ENCODE results near the gene OR2A5. TPM values are rescaled to one million over a fixed set of nuclear protein-coding genes. Genes with fewer than 3 reads are reported as not detected.

The OR2A5 gene
- total and polyA plus RNA-seq, 2 of the 4 experiments (the other 2 are of a cell fraction): not detected

- H3K9me3 ChIP-seq (ENCODE audit: control insufficient read depth, insufficient read depth, low read length): no peaks in the 10 kb centered on the region
- ATAC-seq (ENCODE audit: low read depth): no peak
- no peak within 1 kb of the TSS for H4K5ac ChIP-seq (ENCODE audit: low read depth, low read length)
- in situ Hi-C loops (cut with MboI; ENCODE audit: low sequenced_read_pairs) (no loop called here), intact Hi-C loops (cut with micrococcal nuclease) (no loop called here), dilution Hi-C loops (cut with HindIII; ENCODE audit: low sequenced_read_pairs, unreplicated experiment) (no loop called here)
- no peak within 1 kb of the TSS for H3K27ac ChIP-seq (ENCODE audit: insufficient read depth, low read length)
- no peak within 1 kb of the TSS for H2AFZ ChIP-seq (replicated peaks; ENCODE audit: low read length, poor library complexity)
- H2BK5ac ChIP-seq (ENCODE audit: low read depth, low read length, poor library complexity, severe bottlenecking): no peak within 1 kb of the TSS
- no peak within 1 kb of the TSS for H4K91ac ChIP-seq (ENCODE audit: insufficient read depth, low read depth, low read length)
- H3K14ac ChIP-seq (replicated peaks; ENCODE audit: low read depth, low read length): no peak within 1 kb of the TSS
- no peak within 1 kb of the TSS for H2BK120ac ChIP-seq (ENCODE audit: low read depth, low read length)
- no peak within 1 kb of the TSS for H2BK15ac ChIP-seq (ENCODE audit: low read depth, low read length)
- no peaks in the 10 kb centered on the region for H3K36me3 ChIP-seq (ENCODE audit: control insufficient read depth, insufficient read depth, low read length)
- TF ChIP-seq CEBPB (IDR thresholded peaks at IDR 0.05; ENCODE audit: low read depth, low read length): no peak
- TF ChIP-seq SMC3 (IDR thresholded peaks at IDR 0.05; ENCODE audit: low read depth, low read length): no peak
- no peak for TF ChIP-seq POLR2A (IDR thresholded peaks at IDR 0.05; ENCODE audit: low read depth, low read length)
- TF ChIP-seq NFE2L2 (IDR thresholded peaks at IDR 0.05; ENCODE audit: low read depth, low read length): no peak
- TF ChIP-seq ELK1 (IDR thresholded peaks at IDR 0.05; ENCODE audit: borderline replicate concordance, low read depth, low read length): no peak
- no peak for TF ChIP-seq MAZ (IDR thresholded peaks at IDR 0.05; ENCODE audit: borderline replicate concordance, low read depth, low read length)
- no peak for TF ChIP-seq CTCF (conservative IDR thresholded peaks at IDR 0.05; ENCODE audit: low read depth, low read length)
- no peak for TF ChIP-seq RAD21 (IDR thresholded peaks at IDR 0.05; ENCODE audit: low read length)
- TF ChIP-seq MXI1 (IDR thresholded peaks at IDR 0.05; ENCODE audit: borderline replicate concordance, low read depth, low read length): no peak
- no peak for TF ChIP-seq USF2 (IDR thresholded peaks at IDR 0.05; ENCODE audit: low read depth, low read length)
- no peak for TF ChIP-seq RCOR1 (IDR thresholded peaks at IDR 0.05; ENCODE audit: insufficient replicate concordance, low read length)
- TF ChIP-seq RFX5 (IDR thresholded peaks at IDR 0.05; ENCODE audit: low read depth, low read length): no peak
- no peak for TF ChIP-seq CHD1 (IDR thresholded peaks at IDR 0.05; ENCODE audit: low read depth, low read length)
- TF ChIP-seq FOS (IDR thresholded peaks at IDR 0.05; ENCODE audit: low read depth, low read length): no peak
- TF ChIP-seq MAFK (IDR thresholded peaks at IDR 0.05; ENCODE audit: low read depth, low read length): no peak
- TF ChIP-seq BHLHE40 (IDR thresholded peaks at IDR 0.05; ENCODE audit: low read depth, low read length): no peak
- H4K8ac ChIP-seq (ENCODE audit: low read depth in 2 of 2, low read length in 2 of 2): no peak within 1 kb of the TSS
- H3K23ac ChIP-seq (ENCODE audit: low read depth, low read length): no peak within 1 kb of the TSS
- no CpG with 5 or more reads among the region's 4 CpGs for WGBS, 2 experiments (ENCODE audit: extremely low coverage in 2 of 2, insufficient read length in 1 of 2)
- no peak within 1 kb of the TSS for H3K4me3 ChIP-seq (ENCODE audit: insufficient read depth, low read depth, low read length)
- no peak within 1 kb of the TSS for H3K18ac ChIP-seq (ENCODE audit: low read depth, low read length)
- no peaks in the 10 kb centered on the region for H3K9me1 ChIP-seq (ENCODE audit: insufficient read depth, low read length)
- DNase-seq: no peak
- H3K56ac ChIP-seq (ENCODE audit: extremely low read depth, insufficient read depth, low read length): no peak within 1 kb of the TSS
- H2AK9ac ChIP-seq (replicated peaks; ENCODE audit: low read depth, low read length, poor library complexity): no peak within 1 kb of the TSS
- no peaks in the 10 kb centered on the region for H3K4me1 ChIP-seq (ENCODE audit: control insufficient read depth, insufficient read depth, low read length)
- H3K4me2 ChIP-seq (ENCODE audit: low read depth, low read length): no peak within 1 kb of the TSS
- no TSS peak for BruUV-seq (replicated peaks)
- H2AK5ac ChIP-seq (ENCODE audit: low read depth, low read length): no peak within 1 kb of the TSS
- no peaks in the 10 kb centered on the region for H4K20me1 ChIP-seq (ENCODE audit: insufficient read depth, low read length)
- no peaks in the 10 kb centered on the region for H3K27me3 ChIP-seq (ENCODE audit: control insufficient read depth, insufficient read depth, low read length)
- POLR2A ChIA-PET (ENCODE audit: unreplicated experiment): no interaction called here
- no peak within 1 kb of the TSS for H3K9ac ChIP-seq (ENCODE audit: low read depth, low read length)
- CTCF ChIA-PET: no interaction called here
- H2BK20ac ChIP-seq (ENCODE audit: low read depth, low read length): no peak within 1 kb of the TSS
- no peak within 1 kb of the TSS for H3K4ac ChIP-seq (ENCODE audit: low read depth, low read length)
- H3K79me1 ChIP-seq (ENCODE audit: low read depth in 1 of 2, low read length in 2 of 2): no peaks in the 10 kb centered on the region
Observed at GRCh38 chr7:144000020-144000419, 48.7 kb upstream of the OR2A5 start, which contains the start of gene OR6B1. TSS of gene OR6B1 (plus strand) at chr7:144000320. CDS start at chr7:144003997, 3,677 bp downstream.

Data from IMR-90 (cell line).